Mesendoderm (in vitro differentiated cells): Measurements from ENCODE around the gene BLTP3A.
"Not testable (repeated sequence)": the region's sequence is repeated elsewhere in the genome, so short reads cannot be mapped to it uniquely, and the experiment has no call there.

Experiments
- DNase-seq: peaks from one replicate; pipeline ENCODE4 v3.0.0; 2013
- H2AK5ac ChIP-seq: 2 replicates; pipeline ENCODE4 v1.6.1; 2013; ENCODE audit warnings: low read length, inconsistent platforms
- H2BK120ac ChIP-seq: 2 replicates; pipeline ENCODE4 v1.6.1; 2013; ENCODE audit warnings: low read depth, mild to moderate bottlenecking, low read length, moderate library complexity, mixed read lengths
- H2BK15ac ChIP-seq: replicated peaks from 2 replicates; pipeline ENCODE4 v1.6.1; 2013; ENCODE audit warnings: low read depth, mild to moderate bottlenecking, moderate library complexity
- H2BK5ac ChIP-seq: 2 replicates; pipeline ENCODE4 v1.6.1; 2013; ENCODE audit warnings: low read length, inconsistent platforms
- H3K18ac ChIP-seq: 2 replicates; pipeline ENCODE4 v1.6.1; 2013; ENCODE audit warnings: mild to moderate bottlenecking, low read length, mixed read lengths
- H3K23ac ChIP-seq: one replicate; pipeline ENCODE4 v1.6.1; 2013; ENCODE audit warnings: low read length
- H3K27ac ChIP-seq: 2 replicates; pipeline ENCODE4 v1.5.1; 2013; ENCODE audit warnings: low read depth, mild to moderate bottlenecking, inconsistent platforms, low read length, moderate library complexity
- H3K27me3 ChIP-seq: 2 replicates; pipeline ENCODE4 v1.6.1; 2013; ENCODE audit warnings: low read length, control low read depth, mild to moderate bottlenecking, inconsistent platforms; ENCODE audit not compliant: insufficient read depth, poor library complexity
- H3K36me3 ChIP-seq: 2 replicates; pipeline ENCODE4 v1.6.1; 2013; ENCODE audit warnings: low read length, inconsistent platforms; ENCODE audit not compliant: control insufficient read depth, insufficient read depth
- H3K4ac ChIP-seq: one replicate; pipeline ENCODE4 v1.6.1; 2013; ENCODE audit warnings: low read depth, mild to moderate bottlenecking, low read length, moderate library complexity
- H3K4me1 ChIP-seq: 2 replicates; pipeline ENCODE4 v1.6.1; 2013; ENCODE audit warnings: low read depth, low read length, inconsistent platforms; ENCODE audit not compliant: control insufficient read depth
- H3K4me2 ChIP-seq: 2 replicates; pipeline ENCODE4 v1.6.1; 2013; ENCODE audit warnings: low read length
- H3K4me3 ChIP-seq: 2 replicates; pipeline ENCODE4 v1.5.1; 2013; ENCODE audit warnings: mild to moderate bottlenecking, low read length
- H3K56ac ChIP-seq: one replicate; pipeline ENCODE4 v1.6.1; 2013; ENCODE audit warnings: low read length
- H3K79me1 ChIP-seq: 2 replicates; pipeline ENCODE4 v1.6.1; 2013; ENCODE audit warnings: low read length, inconsistent platforms
- H3K79me2 ChIP-seq: 2 replicates; pipeline ENCODE4 v1.6.1; 2013; ENCODE audit warnings: mild to moderate bottlenecking, low read length; ENCODE audit not compliant: control insufficient read depth, insufficient read depth
- H3K9ac ChIP-seq: 2 replicates; pipeline ENCODE4 v1.6.1; 2013; ENCODE audit warnings: low read length, inconsistent platforms
- H4K5ac ChIP-seq: one replicate; pipeline ENCODE4 v1.6.1; 2013; ENCODE audit warnings: low read length
- H4K8ac ChIP-seq: one replicate; pipeline ENCODE4 v1.6.1; 2013; ENCODE audit warnings: low read depth, mild to moderate bottlenecking, control low read depth, low read length, moderate library complexity
- WGBS: extraction: QIAGEN DNeasy Blood & Tissue Kit; methylation state at CpG from one replicate; pipeline ENCODE4 v1.1.7; 2013; ENCODE audit warnings: low lambda C conversion rate, missing lambda C conversion rate; ENCODE audit not compliant: insufficient coverage; ENCODE audit errors: extremely low coverage; 5-methylcytosine and 5-hydroxymethylcytosine counted together

The BLTP3A gene

GRCh38 chr6:34806738-34807453, 15.0 kb downstream of the BLTP3A start:
- DNase-seq: peak; percentile 66
- H4K5ac ChIP-seq: no peak overlapping the region
- H3K79me2 ChIP-seq: peaks cover 5% of the 10 kb centered on the region
- H3K18ac ChIP-seq: no peak overlapping the region
- no peak overlapping the region for H3K56ac ChIP-seq
- H3K4me1 ChIP-seq: no peaks in the 10 kb centered on the region
- H3K4me2 ChIP-seq: no peak overlapping the region
- no peak overlapping the region for H3K9ac ChIP-seq
- H3K36me3 ChIP-seq: no peaks in the 10 kb centered on the region
- WGBS: no CpG with 5 or more reads among the region's 9 CpGs
- no peak overlapping the region for H3K23ac ChIP-seq
- H3K4me3 ChIP-seq: no peak overlapping the region
- H3K27ac ChIP-seq: no peak overlapping the region
- H3K4ac ChIP-seq: no peak overlapping the region
- no peak overlapping the region for H2BK5ac ChIP-seq
- no peak overlapping the region for H2BK15ac ChIP-seq
- peaks cover 12% of the 10 kb centered on the region for H3K79me1 ChIP-seq
- H3K27me3 ChIP-seq: no peaks in the 10 kb centered on the region
- no peak overlapping the region for H2BK120ac ChIP-seq
- H2AK5ac ChIP-seq: no peak overlapping the region
- H4K8ac ChIP-seq: no peak overlapping the region

DNA sequence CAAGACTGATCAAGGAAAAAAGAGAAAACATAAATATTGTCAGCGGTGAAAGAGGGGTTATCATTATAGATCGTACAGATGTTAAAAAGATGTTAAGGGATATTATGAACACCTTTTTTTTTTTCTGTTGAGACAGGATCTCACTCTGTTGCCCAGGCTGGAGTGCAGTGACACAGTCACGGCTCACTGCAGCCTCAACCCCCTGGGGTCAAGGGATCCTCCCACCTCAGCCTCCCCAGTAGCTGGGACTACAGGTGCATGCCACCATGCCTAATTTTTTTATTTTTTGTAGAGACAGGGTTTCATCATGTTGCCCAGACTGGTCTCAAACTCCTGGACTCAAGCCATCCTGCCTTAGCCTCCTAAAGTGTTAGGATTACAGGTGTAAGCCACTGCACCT, 16.6 kb downstream of the BLTP3A start:
- H3K79me1 ChIP-seq: peaks cover 13% of the 10 kb centered on the region
- H3K56ac ChIP-seq, H3K79me2 ChIP-seq, H3K27ac ChIP-seq, DNase-seq, H3K18ac ChIP-seq, H3K4me3 ChIP-seq, H3K23ac ChIP-seq, H4K5ac ChIP-seq, H2BK15ac ChIP-seq, H2BK120ac ChIP-seq, H2AK5ac ChIP-seq, H3K9ac ChIP-seq, H4K8ac ChIP-seq, H3K36me3 ChIP-seq, H3K4me2 ChIP-seq, H2BK5ac ChIP-seq, H3K4me1 ChIP-seq, H3K27me3 ChIP-seq, H3K4ac ChIP-seq: not testable (repeated sequence)
- no CpG with 5 or more reads among the region's 3 CpGs for WGBS

GRCh38 chr6:34809419-34809818, 17.5 kb downstream of the BLTP3A start:
- not testable (repeated sequence) for H2BK15ac ChIP-seq, H3K79me2 ChIP-seq, H2BK5ac ChIP-seq, H3K27ac ChIP-seq, H3K36me3 ChIP-seq, H3K79me1 ChIP-seq, H2BK120ac ChIP-seq, H3K18ac ChIP-seq, H3K9ac ChIP-seq, H4K8ac ChIP-seq, H3K56ac ChIP-seq, H3K4ac ChIP-seq, H3K27me3 ChIP-seq, H3K4me2 ChIP-seq, DNase-seq, H4K5ac ChIP-seq, H3K4me1 ChIP-seq, H3K4me3 ChIP-seq, H3K23ac ChIP-seq, H2AK5ac ChIP-seq
- no CpG with 5 or more reads among the region's 9 CpGs for WGBS

DNA sequence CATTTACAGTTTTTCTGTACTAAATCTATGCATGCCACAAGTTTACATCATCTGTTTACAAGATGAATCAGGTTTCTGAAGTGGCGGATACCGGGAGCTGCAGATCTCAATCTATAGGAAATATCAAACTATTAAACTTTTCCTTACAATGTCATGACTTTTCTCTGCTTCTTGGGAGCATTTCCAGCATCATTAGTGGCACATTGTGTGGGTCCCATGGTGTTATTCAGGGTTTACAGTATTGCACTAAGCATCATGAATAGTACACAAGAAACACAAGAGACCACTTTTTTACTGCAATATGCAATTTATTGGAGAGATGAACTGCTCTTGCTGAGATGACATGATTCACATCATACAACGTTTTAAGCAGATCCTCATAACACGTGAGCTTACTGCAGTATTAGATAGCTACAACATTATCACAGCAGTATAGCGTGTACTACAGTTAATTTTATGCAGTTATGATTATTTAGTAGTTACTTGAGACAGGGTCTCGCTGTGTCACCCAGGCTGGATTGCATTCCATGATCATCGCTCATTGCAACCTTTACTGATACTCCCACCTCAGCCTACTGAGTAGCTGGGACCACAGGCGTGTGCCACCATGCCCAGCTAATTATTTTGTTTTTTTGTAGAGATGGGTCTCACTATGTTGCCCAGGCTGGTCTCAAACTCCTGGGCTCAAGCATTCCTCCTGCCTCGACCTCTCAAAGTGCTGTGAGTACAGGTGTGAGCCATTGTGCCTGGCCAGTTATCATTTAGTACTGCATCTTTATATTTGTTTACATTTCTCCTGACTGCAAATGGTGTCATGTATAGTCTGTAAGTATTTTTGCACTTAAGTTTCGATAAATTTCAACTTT, 18.4 kb downstream of the BLTP3A start:
- Histone ChIP-seq H3K4me1 (no peaks in the 10 kb centered on the region), H2BK120ac (no peak overlapping the region), H3K4me2 (no peak overlapping the region), H3K4ac (no peak overlapping the region), H3K36me3 (no peaks in the 10 kb centered on the region), H3K4me3 (no peak overlapping the region), H3K9ac (no peak overlapping the region), H3K79me2 (peaks cover 4% of the 10 kb centered on the region), H4K8ac (no peak overlapping the region), H2BK15ac (no peak overlapping the region), H3K23ac (no peak overlapping the region), H3K79me1 (peaks cover 9% of the 10 kb centered on the region), H3K27ac (no peak overlapping the region), H2BK5ac (no peak overlapping the region), H3K18ac (no peak overlapping the region), H4K5ac (no peak overlapping the region), H3K27me3 (no peaks in the 10 kb centered on the region), H3K56ac (no peak overlapping the region), H2AK5ac (no peak overlapping the region)
- no CpG with 5 or more reads among the region's 10 CpGs for WGBS
- no peak for DNase-seq

- WGBS: no CpG with 5 or more reads among the region's 5 CpGs
- H3K27ac ChIP-seq: no peak overlapping the region
Observed at GRCh38 chr6:34810936-34811632, 19.2 kb downstream of the BLTP3A start.

More at GRCh38 chr6:34810936-34811632, 19.2 kb downstream of the BLTP3A start:
- H2AK5ac ChIP-seq: no peak overlapping the region
- peaks cover 9% of the 10 kb centered on the region for H3K79me1 ChIP-seq
- H3K27me3 ChIP-seq: no peaks in the 10 kb centered on the region
- H3K4ac ChIP-seq: no peak overlapping the region
- H4K8ac ChIP-seq: no peak overlapping the region
- no peak overlapping the region for H3K56ac ChIP-seq
- H3K23ac ChIP-seq: no peak overlapping the region
- H3K18ac ChIP-seq: no peak overlapping the region
- no peak overlapping the region for H3K4me2 ChIP-seq
- no peaks in the 10 kb centered on the region for H3K4me1 ChIP-seq
- H4K5ac ChIP-seq: no peak overlapping the region
- no peak overlapping the region for H2BK15ac ChIP-seq
- H2BK120ac ChIP-seq: no peak overlapping the region
- no peak overlapping the region for H3K4me3 ChIP-seq
- H2BK5ac ChIP-seq: no peak overlapping the region
- peaks cover 4% of the 10 kb centered on the region for H3K79me2 ChIP-seq
- no peak for DNase-seq
- H3K9ac ChIP-seq: no peak overlapping the region
- no peaks in the 10 kb centered on the region for H3K36me3 ChIP-seq
